GM19372 (cell line): ENCODE results near the gene TAF9.
A peak's percentile ranks its signal among the peaks of the same experiment; 100 is the strongest.
"Not testable (repeated sequence)": the region's sequence is repeated elsewhere in the genome, so short reads cannot be mapped to it uniquely, and the experiment has no call there.

Source experiments
- ATAC-seq: cut with Tn5 transposase; IDR thresholded peaks from one replicate; pipeline ENCODE4 v1.9.1; 2021; ENCODE audit warnings: mild to moderate bottlenecking, low read depth, moderate library complexity; ENCODE audit not compliant: unreplicated experiment

TAF9 gene

DNA sequence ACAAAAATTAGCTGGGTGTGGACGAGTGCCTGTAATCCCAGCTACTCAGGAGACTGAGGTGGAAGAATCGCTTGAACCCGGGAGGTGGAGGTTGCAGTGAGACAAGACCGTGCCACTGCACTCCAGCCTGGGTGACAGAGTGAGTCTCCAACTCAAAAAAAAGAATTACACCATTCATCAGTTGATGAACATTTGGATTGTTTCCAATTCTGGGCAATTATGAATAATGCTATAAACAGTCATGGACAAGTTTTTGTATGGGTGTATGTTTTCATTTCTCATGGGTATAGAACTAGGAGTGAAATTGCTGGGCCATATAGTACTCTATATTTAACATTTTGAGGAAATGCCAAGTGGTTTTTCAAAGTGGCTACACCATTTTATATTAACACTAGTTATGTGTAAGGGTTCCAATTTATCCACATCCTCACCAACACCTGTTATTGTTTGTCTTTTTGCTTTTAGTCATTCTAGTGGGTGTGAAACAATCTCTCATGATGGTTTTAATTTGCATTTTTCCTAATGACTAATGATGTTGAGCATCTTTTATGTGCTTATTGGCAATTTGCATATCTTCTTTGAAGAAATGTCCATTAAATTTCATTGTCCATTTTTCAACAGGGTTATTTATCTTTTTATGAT is 27.7 kb downstream of the TAF9 start:
- ATAC-seq, result no peak

DNA sequence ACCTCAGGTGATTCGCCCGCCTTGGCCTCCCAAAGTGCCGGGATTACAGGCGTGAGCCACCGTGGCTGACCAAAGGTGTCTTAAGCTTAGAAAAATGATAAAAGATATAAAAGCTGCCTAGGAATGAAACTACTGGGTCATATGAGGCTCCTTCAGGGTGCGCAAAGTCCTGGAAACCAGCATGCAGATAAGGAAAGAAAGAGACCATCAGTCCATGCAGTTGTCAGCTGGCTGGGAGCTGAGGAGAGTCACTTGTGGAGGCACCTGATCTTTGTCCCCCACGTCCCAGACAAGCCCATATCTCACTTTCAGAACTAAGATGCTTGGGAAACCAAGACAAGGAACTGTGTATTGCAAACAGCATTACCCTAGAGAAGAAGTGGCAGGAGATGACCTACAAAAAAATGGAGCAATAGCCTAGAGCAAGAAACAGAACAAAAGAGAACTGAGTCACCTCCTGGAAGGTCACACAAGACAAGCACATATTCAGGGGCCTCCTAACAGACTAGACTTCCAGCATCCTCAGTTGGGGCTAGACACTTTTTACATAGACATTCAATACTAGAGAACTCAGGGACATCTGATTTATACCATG is 33.9 kb downstream of the TAF9 start:
- ATAC-seq, result no peak

DNA sequence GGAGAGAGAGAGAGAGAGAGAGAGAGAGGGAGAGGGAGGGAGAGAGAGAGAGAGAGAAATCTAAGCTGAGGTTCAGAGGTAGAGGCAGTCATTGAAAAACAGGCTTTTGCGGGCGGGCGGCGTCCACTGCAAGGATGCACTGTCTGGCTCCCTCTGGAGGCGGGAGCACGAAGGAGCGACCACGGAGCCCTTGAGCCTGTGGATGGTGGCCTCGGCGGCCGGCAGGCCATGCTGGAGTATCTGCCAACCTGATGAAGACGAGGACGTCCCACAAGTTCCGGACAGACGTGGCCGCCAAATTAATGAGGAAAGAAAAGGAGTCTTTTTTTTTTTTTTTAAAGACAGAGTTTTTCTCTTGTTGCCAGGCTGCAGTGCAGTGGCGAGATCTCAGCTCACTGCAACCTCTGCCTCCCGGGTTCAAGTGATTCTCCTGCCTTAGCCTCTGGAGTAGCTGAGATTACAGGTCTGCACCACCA is 34.5 kb downstream of the TAF9 start:
- ATAC-seq, result peak; percentile 56

DNA sequence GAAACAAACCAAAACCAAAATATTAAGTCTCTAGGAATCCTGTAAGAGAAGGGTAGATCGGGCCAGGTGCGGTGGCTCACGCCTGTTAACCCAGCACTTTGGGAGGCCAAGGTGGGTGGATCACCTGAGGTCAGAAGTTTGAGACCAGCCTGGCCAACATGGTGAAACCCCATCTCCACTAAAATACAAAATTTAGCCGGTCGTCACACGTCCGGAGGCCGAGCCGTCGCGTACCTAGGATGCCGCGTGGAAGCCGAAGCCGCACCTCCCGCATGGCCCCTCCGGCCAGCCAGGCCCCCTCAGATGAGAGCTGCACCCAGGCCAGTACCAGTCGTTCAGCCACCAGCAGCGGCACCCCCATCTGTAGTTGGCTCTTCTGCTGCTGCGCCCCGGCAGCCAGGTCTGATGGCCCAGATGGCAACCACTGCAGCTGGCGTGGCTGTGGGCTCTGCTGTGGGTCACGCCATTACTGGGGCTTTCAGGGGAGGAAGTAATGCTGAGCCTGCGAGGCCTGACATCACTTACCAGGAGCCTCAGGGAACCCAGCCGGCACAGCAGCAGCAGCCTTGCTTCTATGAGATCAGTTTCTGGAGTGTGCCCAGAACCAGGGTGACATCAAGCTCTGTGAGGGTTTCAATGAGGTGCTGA is 35.5 kb downstream of the TAF9 start:
- ATAC-seq, result not testable (repeated sequence)

DNA sequence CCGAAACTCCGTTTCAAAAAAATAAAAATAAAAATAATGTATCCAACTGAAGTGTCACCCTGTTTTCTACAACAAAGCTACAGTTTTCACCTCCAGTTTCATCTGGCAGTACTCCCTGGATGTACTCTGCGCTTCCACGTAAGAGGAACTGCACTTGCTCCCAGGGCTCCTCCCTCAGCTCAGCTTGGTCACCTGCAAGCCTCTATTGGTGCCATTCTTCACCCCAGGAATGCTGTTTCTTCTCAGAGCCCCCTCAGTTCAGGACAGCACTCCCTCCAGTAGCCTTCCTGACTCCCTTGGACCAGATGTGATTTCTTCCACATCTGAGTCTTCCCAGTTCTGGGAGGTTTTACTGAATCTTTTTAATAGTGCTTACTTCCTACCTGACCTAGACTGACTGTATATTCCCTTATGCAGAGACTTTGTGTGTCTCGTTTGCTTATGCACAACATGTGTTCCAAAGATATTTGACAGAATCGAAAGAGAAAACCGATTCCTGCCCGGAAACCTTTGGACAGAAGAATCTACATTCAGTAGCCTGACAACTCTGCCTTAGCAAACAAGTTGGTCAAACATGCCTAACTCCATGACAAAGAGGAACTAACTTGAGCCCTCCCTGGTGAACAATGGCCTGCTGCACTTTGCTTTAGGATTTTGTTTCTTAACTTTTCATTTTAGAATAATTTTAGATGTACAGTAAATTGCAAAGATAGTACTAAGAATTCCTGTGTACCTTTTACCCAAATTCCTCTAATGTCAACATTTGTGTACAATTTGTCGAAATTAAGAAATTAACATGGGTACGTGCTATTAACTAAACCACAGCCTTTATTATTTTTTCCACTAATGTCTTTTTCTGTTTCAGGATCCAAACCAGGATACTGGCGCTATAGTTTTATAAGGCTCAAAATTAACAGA is 37.5 kb downstream of the TAF9 start:
- ATAC-seq, result no peak

DNA sequence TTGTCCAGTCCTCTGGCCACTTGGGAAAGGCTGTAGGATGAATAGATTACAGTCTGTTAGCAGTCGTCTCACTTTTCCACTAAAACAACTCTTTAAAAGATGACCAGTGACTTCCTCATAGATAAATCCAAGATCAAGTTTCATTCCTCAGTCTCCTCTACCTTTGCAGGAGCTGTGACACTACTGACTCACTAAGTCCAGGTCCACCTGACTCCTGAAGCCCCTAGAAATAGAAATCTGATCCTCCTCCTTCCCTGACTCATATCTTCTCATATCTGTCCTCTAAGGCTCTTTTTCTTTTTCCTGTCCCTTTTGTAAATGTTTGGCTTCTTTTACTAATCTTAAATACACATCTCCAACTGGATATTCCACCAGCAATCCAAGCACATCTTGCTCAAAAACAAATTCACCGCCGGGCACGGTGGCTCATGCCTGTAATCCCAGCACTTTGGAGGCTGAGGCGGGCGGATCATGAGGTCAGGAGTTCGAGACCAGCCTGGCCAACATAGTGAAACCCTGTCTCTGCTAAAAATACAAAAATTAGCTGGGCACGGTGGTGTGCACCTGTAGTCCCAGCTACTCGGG is 39.3 kb downstream of the TAF9 start:
- no peak for ATAC-seq

DNA sequence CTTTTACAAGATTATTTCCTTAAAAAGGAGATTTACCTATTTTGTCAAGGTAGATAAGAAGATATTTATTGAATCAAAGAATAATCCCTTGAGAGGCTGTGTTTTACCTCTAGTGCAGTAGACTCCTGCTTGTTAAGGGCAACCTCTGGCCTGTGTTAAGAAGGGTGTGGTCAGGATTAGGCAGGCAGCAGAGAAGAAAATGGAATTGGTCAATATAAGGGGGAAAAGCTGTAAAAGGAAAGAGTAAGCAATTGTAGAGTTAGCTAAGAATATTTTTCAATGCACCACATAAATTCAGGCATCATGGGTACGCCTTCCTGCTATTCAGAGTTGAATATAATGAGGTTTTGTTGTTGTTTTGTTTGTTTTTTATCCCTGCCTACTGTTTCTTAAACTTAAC is 43.0 kb downstream of the TAF9 start:
- ATAC-seq, result no peak

DNA sequence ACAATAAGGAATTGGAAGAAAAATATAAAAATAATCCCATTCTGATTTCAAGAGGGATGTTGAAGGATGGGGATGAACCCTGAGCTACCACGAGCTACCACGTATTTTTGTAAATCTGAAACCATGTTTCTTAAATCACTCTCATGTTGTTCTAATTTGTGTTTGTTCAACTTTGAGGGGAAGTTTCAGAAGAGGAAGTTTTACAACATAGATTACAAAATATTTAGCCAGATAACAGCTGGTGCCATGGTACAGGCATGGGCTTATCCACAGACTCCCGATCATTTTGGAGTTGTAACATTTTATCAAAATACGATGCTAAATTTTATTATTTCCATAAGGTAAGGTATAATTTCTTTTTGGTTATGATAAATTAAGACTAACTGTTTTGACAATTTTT is 51.9 kb downstream of the TAF9 start:
- ATAC-seq, result no peak

DNA sequence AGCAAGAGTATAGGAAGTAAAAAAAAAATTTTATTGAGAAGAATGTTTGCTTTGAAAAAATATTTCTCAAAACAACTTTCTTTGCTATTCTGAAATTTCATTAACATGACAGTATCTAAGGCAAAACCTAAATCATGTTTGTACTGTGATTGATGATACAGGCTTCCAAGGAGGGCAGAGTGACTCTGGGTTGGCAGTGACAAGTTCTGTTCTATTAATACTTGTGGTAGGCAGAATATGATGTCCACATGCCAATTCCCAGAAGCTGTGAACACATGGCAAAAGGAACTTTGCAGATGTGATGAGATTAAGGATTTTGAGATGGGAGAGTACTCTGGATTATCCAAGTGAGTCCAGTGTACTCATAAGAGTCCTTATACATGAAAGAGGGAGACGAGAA is 53.3 kb downstream of the TAF9 start:
- ATAC-seq, result no peak
